Left lung (tissue), 10 donors: ENCODE results near the gene LRIG2. TPM values are rescaled to one million over a fixed set of nuclear protein-coding genes. Genes with fewer than 3 reads are reported as not detected.
"Not testable (repeated sequence)": the region's sequence is repeated elsewhere in the genome, so short reads cannot be mapped to it uniquely, and the experiment has no call there.

Experiments
- ATAC-seq: fragments of 200-7000 bp; cut with Tn5 transposase; one replicate; pipeline ENCODE4 v1.9.1; 2020; ENCODE audit warnings: moderate library complexity
- DNase-seq, 4 donors: peaks; one replicate each; pipeline ENCODE4 v3.0.0-alpha.2; 2013 to 2020
- H3K27ac ChIP-seq, 2 donors: fragments of 200-600 bp; sonication (generic) in 1 of 2; one replicate each; pipeline versions ENCODE4 v1.5.0 to v1.8.0; 2020 to 2021
- H3K27me3 ChIP-seq, 2 donors: fragments of 200-600 bp; sonication (generic) in 1 of 2; one replicate each; pipeline versions ENCODE4 v1.5.0 to v1.8.0; 2020 to 2021
- H3K36me3 ChIP-seq, 2 donors: fragments of 200-600 bp; sonication (generic) in 1 of 2; one replicate each; pipeline versions ENCODE4 v1.5.0 to v1.8.0; 2020 to 2021
- H3K4me1 ChIP-seq, 2 donors: fragments of 200-600 bp; one replicate each; pipeline ENCODE4 v1.8.0; 2021
- H3K4me3 ChIP-seq, 2 donors: fragments of 200-600 bp; sonication (generic) in 1 of 2; one replicate each; pipeline versions ENCODE4 v1.5.0 to v1.8.0; 2020 to 2021; ENCODE audit warnings: mild to moderate bottlenecking in 1 of 2
- H3K9me3 ChIP-seq, 2 donors: fragments of 200-600 bp; sonication (generic) in 1 of 2; one replicate each; pipeline versions ENCODE4 v1.5.0 to v1.8.0; 2020 to 2021
- CTCF ChIP-seq, 2 donors: fragments of 200-600 bp; sonication (generic) in 1 of 2; IDR thresholded peaks; one replicate each; pipeline versions ENCODE4 v1.5.0 to v1.8.0; 2021; ENCODE audit warnings: antibody characterized with exemption in 2 of 2
- intact Hi-C, 2 donors: fragments of 100-400 bp; cut with DNase I; formaldehyde crosslinking; loops; one replicate each; pipeline versions ENCODE4 v1.11.2 to v1.14.2; 2022
- polyA plus RNA-seq, 6 donors: library from polyadenylated mRNA; unstranded; fragments of 120-200 nt; gene quantifications; one replicate each; pipeline ENCODE4 v1.2.1, GENCODE V29; 2013; ENCODE audit not compliant: insufficient read length in 6 of 6
- total RNA-seq, 2 donors: library from RNA; stranded (reverse); fragmentation: NEBNext Ultra II Directional; extraction: Animal tissue kit (Norgen Biotek cat#: 25700); gene quantifications; one replicate each; pipeline ENCODE4 v1.2.1, GENCODE V29; 2021
- donor health status: DM: no; HTN: yes; CAD: no.
- donor health status: DM: no; HTN: no; CAD: no.

The LRIG2 gene
- total and polyA plus RNA-seq, 8 donors = 10.9 to 23.4 (median 19.1) TPM

DNA sequence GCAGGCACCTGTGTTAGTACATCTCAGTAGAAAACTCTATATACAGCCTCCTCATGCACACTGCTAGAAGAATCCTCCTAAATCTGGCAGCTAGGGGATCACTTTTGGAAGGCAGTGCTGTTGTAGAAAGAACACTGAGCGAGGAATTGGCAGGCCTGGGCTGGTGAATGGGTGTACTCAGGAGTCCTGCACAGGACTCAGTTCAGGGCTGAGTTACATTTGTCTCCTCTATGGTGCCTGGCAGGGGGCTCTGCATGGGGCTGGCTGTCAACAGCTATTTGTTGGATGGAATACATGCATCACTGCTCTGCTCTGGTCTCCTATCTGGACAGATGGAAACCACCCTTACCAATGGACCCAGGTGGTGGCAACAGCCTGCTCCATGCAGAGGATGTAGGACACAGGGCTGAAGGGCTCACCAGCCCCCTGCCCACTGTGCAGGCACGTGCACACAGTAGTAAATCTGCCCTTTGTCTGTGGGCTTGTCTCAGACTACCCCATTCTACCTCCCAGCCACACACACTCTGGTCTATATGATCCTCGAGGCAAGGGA, 74.2 kb downstream of the LRIG2 start:
- DNase-seq = no peak
- no peak for TF ChIP-seq CTCF (IDR thresholded peaks at IDR 0.05)
- no peaks in the 10 kb centered on the region for H3K9me3 ChIP-seq
- intact Hi-C loops = no loop called here
- no peaks in the 10 kb centered on the region for H3K27me3 ChIP-seq
- no peak overlapping the region for H3K27ac ChIP-seq
- no peaks in the 10 kb centered on the region for H3K36me3 ChIP-seq
- H3K4me3 ChIP-seq = no peak overlapping the region
- no peak for ATAC-seq
- peaks cover 2 to 7% of the 10 kb centered on the region in 2 donors for H3K4me1 ChIP-seq

DNA sequence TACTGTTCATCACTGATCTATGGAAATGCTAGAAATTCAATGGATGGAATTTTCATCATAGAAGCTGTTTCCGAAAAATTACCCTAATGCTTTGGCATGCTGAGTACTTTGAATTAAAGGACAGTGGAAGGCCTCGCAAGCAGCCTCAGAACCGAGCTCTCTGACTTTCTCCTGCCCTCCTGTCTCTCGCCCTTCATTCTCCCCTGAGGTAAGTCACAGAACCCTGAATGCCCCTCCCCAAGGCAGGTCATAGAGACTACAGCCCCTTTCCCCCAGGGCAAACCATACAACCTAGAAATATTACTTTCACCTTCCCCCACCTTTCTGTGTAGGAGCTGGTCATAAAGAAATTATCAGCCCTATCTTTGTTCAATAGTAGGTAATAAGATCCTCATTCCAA, 74.8 kb downstream of the LRIG2 start:
- no peak for TF ChIP-seq CTCF (IDR thresholded peaks at IDR 0.05)
- no peak for DNase-seq

DNA sequence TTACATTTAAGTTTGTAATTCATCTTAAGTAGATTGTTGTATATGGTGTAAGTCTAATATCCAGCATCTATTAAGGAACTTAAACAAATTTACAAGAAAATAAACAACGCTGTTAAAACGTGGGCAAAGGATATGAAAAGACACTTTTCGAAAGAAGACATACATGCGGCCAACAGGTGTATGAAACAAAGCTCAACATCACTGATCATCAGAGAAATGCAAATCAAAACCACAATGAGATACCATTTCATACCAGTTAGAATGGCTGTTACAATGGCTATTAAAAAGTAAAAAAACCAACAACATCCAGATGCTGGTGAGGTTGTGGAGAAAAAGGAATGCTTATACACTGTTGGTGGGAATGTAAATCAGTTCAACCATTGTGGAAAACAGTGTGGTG, 77.5 kb downstream of the LRIG2 start:
- H3K4me3 ChIP-seq, H3K4me1 ChIP-seq, DNase-seq, H3K36me3 ChIP-seq, intact Hi-C loops, H3K27me3 ChIP-seq, H3K27ac ChIP-seq, H3K9me3 ChIP-seq, ATAC-seq: not testable (repeated sequence)

More for the DNA sequence above, 74.8 kb downstream of the LRIG2 start:
- Histone ChIP-seq H3K4me1 (no peaks in the 10 kb centered on the region), H3K27me3 (no peaks in the 10 kb centered on the region), H3K9me3 (no peaks in the 10 kb centered on the region), H3K36me3 (no peaks in the 10 kb centered on the region), H3K4me3 (no peak overlapping the region), H3K27ac (no peak overlapping the region)
- no peak for ATAC-seq
- intact Hi-C loops = no loop called here

DNA sequence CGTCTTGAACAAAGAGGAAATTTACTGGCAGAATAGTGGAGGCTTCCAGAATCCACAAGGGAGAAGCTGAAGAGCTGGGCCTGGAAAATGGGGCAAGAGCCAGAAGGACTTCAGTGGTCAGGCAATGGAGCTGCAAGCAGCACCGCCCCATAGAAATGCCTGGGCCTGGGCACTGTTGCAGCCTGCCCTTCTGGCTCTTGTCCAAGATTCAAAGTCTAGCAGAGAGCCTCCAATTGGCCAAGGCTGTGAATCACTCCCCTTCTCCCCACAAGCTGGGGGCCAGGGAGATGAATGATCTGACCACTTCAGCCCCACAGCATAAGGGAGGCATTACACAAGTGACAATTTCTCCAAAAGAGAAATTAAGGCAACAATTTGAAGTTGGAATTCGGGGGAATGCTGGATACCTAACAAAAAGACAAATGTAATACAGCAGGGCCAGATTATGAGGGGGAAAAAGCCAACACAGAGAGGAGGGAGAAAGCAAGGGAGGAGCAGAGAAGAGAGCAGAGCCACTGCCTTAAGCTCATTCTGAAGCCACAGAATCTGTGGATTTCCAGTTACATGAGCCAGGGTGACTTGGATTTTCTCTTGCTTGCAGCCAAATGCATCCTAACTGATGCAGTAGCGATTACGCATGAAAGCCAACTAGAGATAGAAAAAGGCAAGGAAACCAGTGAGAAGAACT, 80.3 kb downstream of the LRIG2 start:
- Histone ChIP-seq H3K27me3 (no peaks in the 10 kb centered on the region), H3K27ac (no peak overlapping the region), H3K36me3 (no peaks in the 10 kb centered on the region), H3K9me3 (peaks cover 0 to 17% of the 10 kb centered on the region in 2 donors), H3K4me3 (no peak overlapping the region), H3K4me1 (no peaks in the 10 kb centered on the region)
- ATAC-seq = peak; percentile 45
- intact Hi-C loops = no loop called here
- no peak for DNase-seq
- no peak for TF ChIP-seq CTCF (IDR thresholded peaks at IDR 0.05)

- DNase-seq = no peak
- no peak overlapping the region for H3K27ac ChIP-seq
- TF ChIP-seq CTCF (IDR thresholded peaks at IDR 0.05) = no peak
Observed at GRCh38 chr1:113156368-113156767, 83.4 kb downstream of the LRIG2 start.

GRCh38 chr1:113158743-113159142, 85.7 kb downstream of the LRIG2 start:
- H3K27me3 ChIP-seq, H3K4me3 ChIP-seq, DNase-seq, ATAC-seq, H3K36me3 ChIP-seq, H3K27ac ChIP-seq, intact Hi-C loops, H3K4me1 ChIP-seq: not testable (repeated sequence)
- H3K9me3 ChIP-seq = peaks cover 0 to 22% of the 10 kb centered on the region in 2 donors

More at GRCh38 chr1:113156368-113156767, 83.4 kb downstream of the LRIG2 start:
- H3K27me3 ChIP-seq = no peaks in the 10 kb centered on the region
- no peak for ATAC-seq
- intact Hi-C loops = no loop called here
- H3K36me3 ChIP-seq = no peaks in the 10 kb centered on the region
- peaks cover 0 to 22% of the 10 kb centered on the region in 2 donors for H3K9me3 ChIP-seq
- H3K4me3 ChIP-seq = no peak overlapping the region
- no peaks in the 10 kb centered on the region for H3K4me1 ChIP-seq
